ENCODE measurements around the gene NTHL1. TPM values are rescaled to one million over a fixed set of nuclear protein-coding genes. Genes with fewer than 3 reads are reported as not detected.

NTHL1 gene
- total RNA-seq, 1 experiment from 2014 or later: 29.0 TPM

- DNase-seq (ENCODE audit: low read depth): no peak
Measured at GRCh38 chr16:2084895-2085625, 37.4 kb upstream of the NTHL1 start.

- no peak for DNase-seq (ENCODE audit: low read depth)
Measured at GRCh38 chr16:2083876-2084780, 36.5 kb upstream of the NTHL1 start.

GRCh38 chr16:2083409-2083808, 35.8 kb upstream of the NTHL1 start:
- no peak for DNase-seq (ENCODE audit: low read depth)

GRCh38 chr16:2082983-2083364, 35.3 kb upstream of the NTHL1 start:
- no peak for DNase-seq (ENCODE audit: low read depth)

- no peak for DNase-seq (ENCODE audit: low read depth)
Measured at GRCh38 chr16:2082171-2082982, 34.7 kb upstream of the NTHL1 start.

- no peak for DNase-seq (ENCODE audit: low read depth)
Measured at GRCh38 chr16:2081201-2082084, 33.8 kb upstream of the NTHL1 start.

- no peak for DNase-seq (ENCODE audit: low read depth)
Measured at GRCh38 chr16:2079991-2080390, 32.4 kb upstream of the NTHL1 start.

- no peak for DNase-seq (ENCODE audit: low read depth)
Measured at GRCh38 chr16:2079311-2079800, 31.7 kb upstream of the NTHL1 start.

GRCh38 chr16:2078691-2079090, 31.1 kb upstream of the NTHL1 start:
- no peak for DNase-seq (ENCODE audit: low read depth)

- no peak for DNase-seq (ENCODE audit: low read depth)
Measured at GRCh38 chr16:2078096-2078495, 30.5 kb upstream of the NTHL1 start.

- DNase-seq (ENCODE audit: low read depth): no peak
Measured at GRCh38 chr16:2077696-2078095, 30.1 kb upstream of the NTHL1 start.

GRCh38 chr16:2077016-2077415, 29.4 kb upstream of the NTHL1 start:
- DNase-seq (ENCODE audit: low read depth): no peak

- DNase-seq (ENCODE audit: low read depth): no peak
Measured at GRCh38 chr16:2076072-2076865, 28.6 kb upstream of the NTHL1 start.

- no peak for DNase-seq (ENCODE audit: low read depth)
Measured at GRCh38 chr16:2075631-2076030, 28.0 kb upstream of the NTHL1 start.

GRCh38 chr16:2074071-2074470, 26.4 kb upstream of the NTHL1 start:
- no peak for DNase-seq (ENCODE audit: low read depth)

GRCh38 chr16:2072926-2073325, 25.3 kb upstream of the NTHL1 start:
- DNase-seq (ENCODE audit: low read depth): no peak

- no peak for DNase-seq (ENCODE audit: low read depth)
Measured at GRCh38 chr16:2071454-2072202, 24.0 kb upstream of the NTHL1 start.

GRCh38 chr16:2070576-2071453, 23.2 kb upstream of the NTHL1 start:
- DNase-seq (ENCODE audit: low read depth): no peak
